Ishikawa (cell line): ENCODE data around the gene YIPF2.

Experiments
- CEBPB ChIP-seq: IDR thresholded peaks from 2 replicates; pipeline ENCODE4 v1.6.1; 2012
- EGR1 ChIP-seq: IDR thresholded peaks from 2 replicates; pipeline ENCODE4 v1.6.1; 2012
- EP300 ChIP-seq: IDR thresholded peaks from 2 replicates; pipeline ENCODE4 v1.6.1; 2012; ENCODE audit warnings: borderline replicate concordance
- NFIC ChIP-seq: IDR thresholded peaks from 2 replicates; pipeline ENCODE4 v1.6.1; 2012
- TAF1 ChIP-seq: IDR thresholded peaks from 2 replicates; pipeline ENCODE4 v1.6.1; 2012; ENCODE audit warnings: low read depth, mild to moderate bottlenecking
- TEAD4 ChIP-seq: IDR thresholded peaks from 2 replicates; pipeline ENCODE4 v1.6.1; 2012
- USF1 ChIP-seq: IDR thresholded peaks from 2 replicates; pipeline ENCODE4 v1.6.1; 2012
- YY1 ChIP-seq: IDR thresholded peaks from 2 replicates; pipeline ENCODE4 v1.6.1; 2012; ENCODE audit warnings: low read depth
- TF ChIP-seq, protein P1 (sequence below): IDR thresholded peaks from 2 replicates; pipeline ENCODE4 v1.6.1; 2012; ENCODE audit warnings: low read depth, mild to moderate bottlenecking

- no peak for TF ChIP-seq NFIC
- TF ChIP-seq USF1, result no peak
- no peak for TF ChIP-seq EP300
- TF ChIP-seq TEAD4, result no peak
- no peak for TF ChIP-seq EGR1
- TF ChIP-seq, protein P1, sequence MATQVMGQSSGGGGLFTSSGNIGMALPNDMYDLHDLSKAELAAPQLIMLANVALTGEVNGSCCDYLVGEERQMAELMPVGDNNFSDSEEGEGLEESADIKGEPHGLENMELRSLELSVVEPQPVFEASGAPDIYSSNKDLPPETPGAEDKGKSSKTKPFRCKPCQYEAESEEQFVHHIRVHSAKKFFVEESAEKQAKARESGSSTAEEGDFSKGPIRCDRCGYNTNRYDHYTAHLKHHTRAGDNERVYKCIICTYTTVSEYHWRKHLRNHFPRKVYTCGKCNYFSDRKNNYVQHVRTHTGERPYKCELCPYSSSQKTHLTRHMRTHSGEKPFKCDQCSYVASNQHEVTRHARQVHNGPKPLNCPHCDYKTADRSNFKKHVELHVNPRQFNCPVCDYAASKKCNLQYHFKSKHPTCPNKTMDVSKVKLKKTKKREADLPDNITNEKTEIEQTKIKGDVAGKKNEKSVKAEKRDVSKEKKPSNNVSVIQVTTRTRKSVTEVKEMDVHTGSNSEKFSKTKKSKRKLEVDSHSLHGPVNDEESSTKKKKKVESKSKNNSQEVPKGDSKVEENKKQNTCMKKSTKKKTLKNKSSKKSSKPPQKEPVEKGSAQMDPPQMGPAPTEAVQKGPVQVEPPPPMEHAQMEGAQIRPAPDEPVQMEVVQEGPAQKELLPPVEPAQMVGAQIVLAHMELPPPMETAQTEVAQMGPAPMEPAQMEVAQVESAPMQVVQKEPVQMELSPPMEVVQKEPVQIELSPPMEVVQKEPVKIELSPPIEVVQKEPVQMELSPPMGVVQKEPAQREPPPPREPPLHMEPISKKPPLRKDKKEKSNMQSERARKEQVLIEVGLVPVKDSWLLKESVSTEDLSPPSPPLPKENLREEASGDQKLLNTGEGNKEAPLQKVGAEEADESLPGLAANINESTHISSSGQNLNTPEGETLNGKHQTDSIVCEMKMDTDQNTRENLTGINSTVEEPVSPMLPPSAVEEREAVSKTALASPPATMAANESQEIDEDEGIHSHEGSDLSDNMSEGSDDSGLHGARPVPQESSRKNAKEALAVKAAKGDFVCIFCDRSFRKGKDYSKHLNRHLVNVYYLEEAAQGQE, result no peak
- TF ChIP-seq CEBPB, result no peak
- no peak for TF ChIP-seq TAF1
- no peak for TF ChIP-seq YY1
These were observed 55.8 kb downstream of the YIPF2 start for GRCh38 chr19:10872546-10873107.
